ENCODE data around the gene HSFX1. TPM values are rescaled to one million over a fixed set of nuclear protein-coding genes. Genes with fewer than 3 reads are reported as not detected.
"Not testable (repeated sequence)": the region's sequence is repeated elsewhere in the genome, so short reads cannot be mapped to it uniquely, and the experiment has no call there.

The HSFX1 gene
- 0.25 and 0.34 TPM in 2 replicates for total RNA-seq

GRCh38 chrX:149773768-149774167 lies at the start of gene HSFX1:
Gene HSFX1 (plus strand): TSS chrX:149774068. CDS start chrX:149774682, 614 bp downstream.
- H3K36me3 ChIP-seq (ENCODE audit: control insufficient read depth, insufficient read depth, low read length); H3K4me3 ChIP-seq (ENCODE audit: low read depth, low read length); H3K27me3 ChIP-seq (ENCODE audit: control insufficient read depth, insufficient read depth, low read length); DNase-seq (ENCODE audit: low read depth): not testable (repeated sequence)

GRCh38 chrX:149727308-149727707 lies 46.6 kb upstream of the HSFX1 start:
- H3K36me3 ChIP-seq (ENCODE audit: control insufficient read depth, insufficient read depth, low read length); H3K27me3 ChIP-seq (ENCODE audit: control insufficient read depth, insufficient read depth, low read length); DNase-seq (ENCODE audit: low read depth); H3K4me3 ChIP-seq (ENCODE audit: low read depth, low read length): not testable (repeated sequence)

- H3K36me3 ChIP-seq (ENCODE audit: control insufficient read depth, insufficient read depth, low read length); H3K4me3 ChIP-seq (ENCODE audit: low read depth, low read length); DNase-seq (ENCODE audit: low read depth); H3K27me3 ChIP-seq (ENCODE audit: control insufficient read depth, insufficient read depth, low read length): not testable (repeated sequence)
Observed at GRCh38 chrX:149742269-149742668, 31.6 kb upstream of the HSFX1 start.

- not testable (repeated sequence) for H3K27me3 ChIP-seq (ENCODE audit: control insufficient read depth, insufficient read depth, low read length); H3K36me3 ChIP-seq (ENCODE audit: control insufficient read depth, insufficient read depth, low read length); DNase-seq (ENCODE audit: low read depth); H3K4me3 ChIP-seq (ENCODE audit: low read depth, low read length)
Observed at GRCh38 chrX:149746390-149747007, 27.4 kb upstream of the HSFX1 start.

GRCh38 chrX:149757206-149758067 lies 16.4 kb upstream of the HSFX1 start:
- DNase-seq (ENCODE audit: low read depth): no peak
- no peaks in the 10 kb centered on the region for H3K36me3 ChIP-seq (ENCODE audit: control insufficient read depth, insufficient read depth, low read length)
- no peak overlapping the region for H3K4me3 ChIP-seq (ENCODE audit: low read depth, low read length)
- TF ChIP-seq CTCF (IDR thresholded peaks at IDR 0.05; ENCODE audit: insufficient read depth, low read length, poor library complexity, severe bottlenecking): no peak
- no peaks in the 10 kb centered on the region for H3K27me3 ChIP-seq (ENCODE audit: control insufficient read depth, insufficient read depth, low read length)

GRCh38 chrX:149758068-149758714 lies 15.7 kb upstream of the HSFX1 start:
- H3K4me3 ChIP-seq (ENCODE audit: low read depth, low read length): no peak overlapping the region
- no peaks in the 10 kb centered on the region for H3K27me3 ChIP-seq (ENCODE audit: control insufficient read depth, insufficient read depth, low read length)

GRCh38 chrX:149758715-149759078 lies 15.2 kb upstream of the HSFX1 start:
- H3K27me3 ChIP-seq (ENCODE audit: control insufficient read depth, insufficient read depth, low read length); DNase-seq (ENCODE audit: low read depth); H3K36me3 ChIP-seq (ENCODE audit: control insufficient read depth, insufficient read depth, low read length); H3K4me3 ChIP-seq (ENCODE audit: low read depth, low read length): not testable (repeated sequence)

More at GRCh38 chrX:149758068-149758714, 15.7 kb upstream of the HSFX1 start:
- DNase-seq (ENCODE audit: low read depth): no peak
- H3K36me3 ChIP-seq (ENCODE audit: control insufficient read depth, insufficient read depth, low read length): no peaks in the 10 kb centered on the region
- no peak for TF ChIP-seq CTCF (IDR thresholded peaks at IDR 0.05; ENCODE audit: insufficient read depth, low read length, poor library complexity, severe bottlenecking)

- no peaks in the 10 kb centered on the region for H3K36me3 ChIP-seq (ENCODE audit: control insufficient read depth, insufficient read depth, low read length)
- no peak overlapping the region for H3K4me3 ChIP-seq (ENCODE audit: low read depth, low read length)
- no peak for DNase-seq (ENCODE audit: low read depth)
- TF ChIP-seq CTCF (IDR thresholded peaks at IDR 0.05; ENCODE audit: insufficient read depth, low read length, poor library complexity, severe bottlenecking): no peak
- H3K27me3 ChIP-seq (ENCODE audit: control insufficient read depth, insufficient read depth, low read length): no peaks in the 10 kb centered on the region
Observed at GRCh38 chrX:149759824-149760223, 14.0 kb upstream of the HSFX1 start.

Data from kidney epithelial cell (primary cell).